Activated CD4-positive, alpha-beta T cell treated with anti-CD3 and anti-CD28 coated beads, Interleukin-2, amount 10 ng/mL, durations not matched to agents 24 days and 14 days (primary cell): ENCODE results near the gene NAA20. TPM values are rescaled to one million over a fixed set of nuclear protein-coding genes. Genes with fewer than 3 reads are reported as not detected.

Experiments
- DNase-seq: peaks from one replicate; pipeline ENCODE4 v3.0.0; 2022
- H3K27ac Mint-ChIP-seq: one replicate; pipeline ENCODE4 v1.8.0; 2022; ENCODE audit warnings: mild to moderate bottlenecking, mixed read lengths
- H3K27me3 Mint-ChIP-seq: one replicate; pipeline ENCODE4 v1.8.0; 2022; ENCODE audit warnings: mixed read lengths
- H3K36me3 Mint-ChIP-seq: one replicate; pipeline ENCODE4 v1.8.0; 2022; ENCODE audit warnings: low read depth, mild to moderate bottlenecking, mixed read lengths
- H3K4me1 Mint-ChIP-seq: one replicate; pipeline ENCODE4 v1.8.0; 2021; ENCODE audit warnings: mixed read lengths
- H3K4me3 Mint-ChIP-seq: one replicate; pipeline ENCODE4 v1.8.0; 2022; ENCODE audit warnings: mild to moderate bottlenecking, moderate library complexity, mixed read lengths
- H3K9me3 Mint-ChIP-seq: one replicate; pipeline ENCODE4 v1.8.0; 2021; ENCODE audit warnings: mixed read lengths
- intact Hi-C: fragments of 100-400 bp; cut with micrococcal nuclease; formaldehyde crosslinking; loops from one replicate; pipeline ENCODE4 v1.15.1; 2023
- total RNA-seq: library from RNA; stranded (reverse); gene quantifications from 2 replicates; pipeline ENCODE4 v1.2.3, GENCODE V29; 2022

Gene NAA20
- total RNA-seq, 1 donor from 2014 or later, result 96.4 TPM

GRCh38 chr20:20018366-20018765 lies 1.2 kb downstream of the NAA20 start:
- Mint-ChIP-seq H3K27ac (peak overlapping the region; percentile 35), H3K4me3 (peak overlapping the region; percentile 94), H3K9me3 (no peaks in the 10 kb centered on the region), H3K36me3 (peaks cover 12% of the 10 kb centered on the region), H3K4me1 (peaks cover 38% of the 10 kb centered on the region), H3K27me3 (no peaks in the 10 kb centered on the region)
- no peak for DNase-seq
- intact Hi-C loops, result loop anchor here (5.0 kb wide), 1 partner anchor 694 kb away; the partner anchor contains the start of gene RALGAPA2

- intact Hi-C loops, result loop anchor here (5.0 kb wide), 1 partner anchor 693 kb away; the partner anchor contains the start of gene RALGAPA2
- H3K4me3 Mint-ChIP-seq, result peak overlapping the region; percentile 94
- peaks cover 43% of the 10 kb centered on the region for H3K4me1 Mint-ChIP-seq
- H3K27ac Mint-ChIP-seq, result peak overlapping the region; percentile 20
- H3K9me3 Mint-ChIP-seq, result no peaks in the 10 kb centered on the region
- H3K27me3 Mint-ChIP-seq, result no peaks in the 10 kb centered on the region
- no peak for DNase-seq
- peaks cover 16% of the 10 kb centered on the region for H3K36me3 Mint-ChIP-seq
Measured at GRCh38 chr20:20019123-20019522, 2.0 kb downstream of the NAA20 start.

GRCh38 chr20:20020908-20021307 lies 3.7 kb downstream of the NAA20 start:
- Mint-ChIP-seq H3K27ac (peak overlapping the region; percentile 46), H3K9me3 (no peaks in the 10 kb centered on the region), H3K4me3 (peak overlapping the region; percentile 15), H3K27me3 (no peaks in the 10 kb centered on the region), H3K4me1 (peaks cover 48% of the 10 kb centered on the region), H3K36me3 (peaks cover 27% of the 10 kb centered on the region)
- intact Hi-C loops, result no loop called here
- DNase-seq, result no peak

GRCh38 chr20:20021835-20022234 lies 4.7 kb downstream of the NAA20 start:
- Mint-ChIP-seq H3K36me3 (peaks cover 31% of the 10 kb centered on the region), H3K9me3 (no peaks in the 10 kb centered on the region), H3K27ac (peak overlapping the region; percentile 56), H3K27me3 (no peaks in the 10 kb centered on the region), H3K4me1 (peaks cover 46% of the 10 kb centered on the region), H3K4me3 (peak overlapping the region; percentile 25)
- DNase-seq, result no peak
- intact Hi-C loops, result no loop called here

- Mint-ChIP-seq H3K4me3 (peak overlapping the region; percentile 13), H3K36me3 (peaks cover 32% of the 10 kb centered on the region), H3K4me1 (peaks cover 44% of the 10 kb centered on the region), H3K27me3 (no peaks in the 10 kb centered on the region), H3K27ac (peak overlapping the region; percentile 57), H3K9me3 (no peaks in the 10 kb centered on the region)
- peak; percentile 67 for DNase-seq
- intact Hi-C loops, result no loop called here
Measured at GRCh38 chr20:20022498-20022897, 5.3 kb downstream of the NAA20 start.

GRCh38 chr20:20023395-20023794 lies 6.2 kb downstream of the NAA20 start:
- DNase-seq, result no peak
- Mint-ChIP-seq H3K4me3 (no peak overlapping the region), H3K27me3 (no peaks in the 10 kb centered on the region), H3K27ac (no peak overlapping the region), H3K9me3 (no peaks in the 10 kb centered on the region), H3K4me1 (peaks cover 42% of the 10 kb centered on the region), H3K36me3 (peaks cover 36% of the 10 kb centered on the region)
- intact Hi-C loops, result no loop called here

GRCh38 chr20:20024942-20025341 lies 7.8 kb downstream of the NAA20 start:
- Mint-ChIP-seq H3K27ac (peak overlapping the region; percentile 9), H3K4me3 (no peak overlapping the region), H3K4me1 (peaks cover 36% of the 10 kb centered on the region), H3K36me3 (peaks cover 36% of the 10 kb centered on the region), H3K9me3 (no peaks in the 10 kb centered on the region), H3K27me3 (no peaks in the 10 kb centered on the region)
- intact Hi-C loops, result no loop called here
- no peak for DNase-seq

GRCh38 chr20:20027284-20027683 lies 10.1 kb downstream of the NAA20 start:
- no peak overlapping the region for H3K27ac Mint-ChIP-seq
- peaks cover 15% of the 10 kb centered on the region for H3K4me1 Mint-ChIP-seq
- no peak for DNase-seq
- no peaks in the 10 kb centered on the region for H3K27me3 Mint-ChIP-seq
- peaks cover 45% of the 10 kb centered on the region for H3K36me3 Mint-ChIP-seq
- no peak overlapping the region for H3K4me3 Mint-ChIP-seq
- intact Hi-C loops, result no loop called here
- H3K9me3 Mint-ChIP-seq, result no peaks in the 10 kb centered on the region

GRCh38 chr20:20031790-20032189 lies 14.6 kb downstream of the NAA20 start:
- Mint-ChIP-seq H3K27me3 (no peaks in the 10 kb centered on the region), H3K27ac (no peak overlapping the region), H3K4me1 (peaks cover 2% of the 10 kb centered on the region), H3K36me3 (peaks cover 45% of the 10 kb centered on the region), H3K4me3 (no peak overlapping the region), H3K9me3 (no peaks in the 10 kb centered on the region)
- no peak for DNase-seq
- intact Hi-C loops, result no loop called here

GRCh38 chr20:20034486-20034885 lies 17.3 kb downstream of the NAA20 start:
- intact Hi-C loops, result no loop called here
- Mint-ChIP-seq H3K27me3 (no peaks in the 10 kb centered on the region), H3K36me3 (peaks cover 58% of the 10 kb centered on the region), H3K4me1 (no peaks in the 10 kb centered on the region), H3K9me3 (no peaks in the 10 kb centered on the region), H3K27ac (no peak overlapping the region), H3K4me3 (no peak overlapping the region)
- no peak for DNase-seq

- Mint-ChIP-seq H3K9me3 (no peaks in the 10 kb centered on the region), H3K4me1 (no peaks in the 10 kb centered on the region), H3K4me3 (no peak overlapping the region), H3K27ac (no peak overlapping the region), H3K36me3 (peaks cover 57% of the 10 kb centered on the region), H3K27me3 (no peaks in the 10 kb centered on the region)
- DNase-seq, result no peak
- intact Hi-C loops, result no loop called here
Measured at GRCh38 chr20:20036756-20037155, 19.6 kb downstream of the NAA20 start.

GRCh38 chr20:20037960-20038359 lies 20.8 kb downstream of the NAA20 start:
- Mint-ChIP-seq H3K4me1 (no peaks in the 10 kb centered on the region), H3K4me3 (no peak overlapping the region), H3K9me3 (no peaks in the 10 kb centered on the region), H3K27me3 (no peaks in the 10 kb centered on the region), H3K36me3 (peaks cover 63% of the 10 kb centered on the region), H3K27ac (no peak overlapping the region)
- DNase-seq, result no peak
- intact Hi-C loops, result no loop called here

- no peak for DNase-seq
- H3K27ac Mint-ChIP-seq, result no peak overlapping the region
- H3K9me3 Mint-ChIP-seq, result no peaks in the 10 kb centered on the region
- H3K4me1 Mint-ChIP-seq, result no peaks in the 10 kb centered on the region
- H3K36me3 Mint-ChIP-seq, result peaks cover 69% of the 10 kb centered on the region
- intact Hi-C loops, result no loop called here
- H3K4me3 Mint-ChIP-seq, result no peak overlapping the region
- H3K27me3 Mint-ChIP-seq, result no peaks in the 10 kb centered on the region
Measured at GRCh38 chr20:20038586-20038985, 21.4 kb downstream of the NAA20 start.

- Mint-ChIP-seq H3K4me1 (no peaks in the 10 kb centered on the region), H3K9me3 (no peaks in the 10 kb centered on the region), H3K27me3 (no peaks in the 10 kb centered on the region), H3K36me3 (peaks cover 76% of the 10 kb centered on the region), H3K4me3 (no peak overlapping the region), H3K27ac (no peak overlapping the region)
- intact Hi-C loops, result no loop called here
- no peak for DNase-seq
Measured at GRCh38 chr20:20039752-20040387, 22.7 kb downstream of the NAA20 start.

GRCh38 chr20:20051767-20052073 lies 34.6 kb downstream of the NAA20 start:
- peaks cover 34% of the 10 kb centered on the region for H3K36me3 Mint-ChIP-seq
- no peak for DNase-seq
- intact Hi-C loops, result loop anchor here (1.0 kb wide), 3 partner anchors 34 to 1252 kb away; partner anchors contain the start of genes NAA20, RALGAPA2 and XRN2
- peak overlapping the region; percentile 96 for H3K27ac Mint-ChIP-seq
- H3K4me1 Mint-ChIP-seq, result peaks cover 10% of the 10 kb centered on the region
- peaks cover 1% of the 10 kb centered on the region for H3K27me3 Mint-ChIP-seq
- H3K4me3 Mint-ChIP-seq, result peak overlapping the region; percentile 98
- H3K9me3 Mint-ChIP-seq, result no peaks in the 10 kb centered on the region
